HCT116 (cell line): Measurements from ENCODE around the gene ANKS1A. TPM values are rescaled to one million over a fixed set of nuclear protein-coding genes. Genes with fewer than 3 reads are reported as not detected.

Experiments used
- ATAC-seq: fragments of 200-7000 bp; cut with Tn5 transposase; 2 replicates; pipeline ENCODE4 v1.9.1; 2020; ENCODE audit warnings: mild to moderate bottlenecking, moderate library complexity
- BruUV-seq: library from RNA; stranded (reverse); fragments of 400-500 nt; replicated peaks from 2 replicates; lab custom pipeline; 2021; lab: Mats Ljungman, UMichigan
- CTCF ChIA-PET: fragments of 300-600 bp; sonication (Branson Sonifier 250); formaldehyde crosslinking; loops from one replicate; lab custom pipeline; 2021; ENCODE audit warnings: antibody characterized with exemption; lab: Charles Lee
- POLR2A ChIA-PET: fragments of 300-600, 350-600 bp; sonication (Branson Sonifier 250); formaldehyde crosslinking; loops from one replicate; lab custom pipeline; 2021; ENCODE audit warnings: antibody characterized with exemption; lab: Charles Lee
- RAD21 ChIA-PET, 2 experiments: fragments of 300-600 bp; sonication (Branson Sonifier 250); formaldehyde crosslinking; loops; one replicate each; lab custom pipeline; 2023; ENCODE audit warnings: low total read pairs in 2 of 2; ENCODE audit not compliant: uncharacterized antibody in 2 of 2, unreplicated experiment in 2 of 2, low non-redundant PET in 1 of 2; lab: Charles Lee
- DNase-seq: peaks from one replicate; pipeline ENCODE4 v3.0.0-alpha.2; 2010; ENCODE audit warnings: low read depth, low spot score
- H2AFZ ChIP-seq: fragments of 200-600 bp; shearing (Covaris generic), sonication (generic); 2 replicates; pipeline ENCODE4 v1.6.1; 2017; ENCODE audit warnings: low read depth, mixed run types, mixed read lengths, antibody characterized with exemption, low read length; ENCODE audit not compliant: poor library complexity, severe bottlenecking
- H3K27ac ChIP-seq: 2 replicates; pipeline ENCODE4 v1.5.1; 2012; ENCODE audit warnings: low read depth, low read length
- H3K27me3 ChIP-seq: fragments of 200-600 bp; sonication (generic); 2 replicates; pipeline ENCODE4 v1.6.1; 2016; ENCODE audit warnings: mixed run types, low read length, mixed read lengths; ENCODE audit not compliant: insufficient read depth
- H3K36me3 ChIP-seq, 2 experiments: fragments of 200-500 bp in 1 of 2; fragments of 200-600 bp in 1 of 2; sonication (Bioruptor generic) in 1 of 2; sonication (generic) in 1 of 2; 2 replicates each; pipeline versions ENCODE4 v1.5.1 to v1.6.1; 2014 to 2016; ENCODE audit warnings: low read length in 2 of 2, inconsistent platforms in 1 of 2, mixed read lengths in 1 of 2, mixed run types in 1 of 2; ENCODE audit not compliant: insufficient read depth in 2 of 2, control insufficient read depth in 1 of 2
- H3K4me1 ChIP-seq, 2 experiments: fragments of 200-600 bp in 1 of 2; sonication (generic) in 1 of 2; 2 replicates each; pipeline versions ENCODE4 v1.5.1 to v1.6.1; 2012 to 2017; ENCODE audit warnings: low read length in 2 of 2, inconsistent platforms in 1 of 2, mild to moderate bottlenecking in 1 of 2, mixed read lengths in 1 of 2, mixed run types in 1 of 2, moderate library complexity in 1 of 2; ENCODE audit not compliant: insufficient read depth in 2 of 2, control insufficient read depth in 1 of 2
- H3K4me2 ChIP-seq: fragments of 200-600 bp; sonication (generic); 2 replicates; pipeline ENCODE4 v1.6.1; 2017; ENCODE audit warnings: mixed run types, low read length, mixed read lengths
- H3K4me3 ChIP-seq, 2 experiments: fragments of 200-600 bp in 1 of 2; sonication (generic) in 1 of 2; replicated peaks in 1 of 2; 2 replicates each; pipeline ENCODE4 v1.5.1; 2011 to 2016; ENCODE audit warnings: low read length in 2 of 2, control low read depth in 1 of 2, low read depth in 1 of 2, mild to moderate bottlenecking in 1 of 2, mixed read lengths in 1 of 2, mixed run types in 1 of 2
- H3K79me2 ChIP-seq: fragments of 200-600 bp; sonication (generic); 2 replicates; pipeline ENCODE4 v1.6.1; 2017; ENCODE audit warnings: mild to moderate bottlenecking, mixed run types, low read length, moderate library complexity, mixed read lengths; ENCODE audit not compliant: insufficient read depth
- H3K9ac ChIP-seq: fragments of 200-600 bp; sonication (generic); 2 replicates; pipeline ENCODE4 v1.6.1; 2016; ENCODE audit warnings: low read length, mixed read lengths
- H3K9me2 ChIP-seq: fragments of 200-600 bp; sonication (generic), shearing (Covaris generic); 2 replicates; pipeline ENCODE4 v1.6.1; 2017; ENCODE audit warnings: mixed run types, mild to moderate bottlenecking, moderate library complexity; ENCODE audit not compliant: insufficient read depth
- H3K9me3 ChIP-seq, 2 experiments: fragments of 200-500 bp in 1 of 2; fragments of 200-600 bp in 1 of 2; sonication (Bioruptor generic) in 1 of 2; sonication (generic) in 1 of 2; 2 replicates each; pipeline ENCODE4 v1.6.1; 2014 to 2017; ENCODE audit warnings: low read length in 2 of 2, mixed read lengths in 2 of 2, inconsistent platforms in 1 of 2, low read depth in 1 of 2, mild to moderate bottlenecking in 1 of 2, mixed run types in 1 of 2, moderate library complexity in 1 of 2; ENCODE audit not compliant: control insufficient read depth in 1 of 2, insufficient read depth in 1 of 2
- H4K20me1 ChIP-seq: fragments of 200-600 bp; sonication (generic), shearing (Covaris generic); 2 replicates; pipeline ENCODE4 v1.6.1; 2017; ENCODE audit warnings: mixed run types, mild to moderate bottlenecking, moderate library complexity; ENCODE audit not compliant: insufficient read depth
- EZH2 ChIP-seq: fragments of 200-600 bp; sonication (generic); IDR thresholded peaks from 2 replicates; pipeline ENCODE4 v1.6.1; 2017; ENCODE audit warnings: antibody characterized with exemption, mixed run types
- EZH2phosphoT487 ChIP-seq: fragments of 200-600 bp; IDR thresholded peaks from 2 replicates; pipeline ENCODE4 v1.6.1; 2018; ENCODE audit warnings: antibody characterized with exemption, borderline replicate concordance
- JUND ChIP-seq: IDR thresholded peaks from 2 replicates; pipeline ENCODE4 v1.6.1; 2012
- MAX ChIP-seq: IDR thresholded peaks from 2 replicates; pipeline ENCODE4 v1.6.1; 2012
- SP1 ChIP-seq: IDR thresholded peaks from 2 replicates; pipeline ENCODE4 v1.6.1; 2012; ENCODE audit warnings: low read depth
- SRF ChIP-seq: IDR thresholded peaks from 2 replicates; pipeline ENCODE4 v1.6.1; 2012; ENCODE audit warnings: low read depth
- TCF7L2 ChIP-seq: IDR thresholded peaks from 2 replicates; pipeline ENCODE4 v1.7.0; 2011; ENCODE audit warnings: borderline replicate concordance, inconsistent platforms; ENCODE audit not compliant: insufficient read depth, insufficient read length; ENCODE audit errors: extremely low read depth
- YY1 ChIP-seq: IDR thresholded peaks from 2 replicates; pipeline ENCODE4 v1.6.1; 2011; ENCODE audit warnings: low read length, low read depth, moderate library complexity, mild to moderate bottlenecking; ENCODE audit not compliant: insufficient replicate concordance; ENCODE audit errors: extremely low read depth
- ZNF274 ChIP-seq: fragments of 200-500 bp; sonication (Bioruptor generic); IDR thresholded peaks from 2 replicates; pipeline ENCODE4 v1.6.1; 2014; ENCODE audit warnings: mild to moderate bottlenecking, low read depth, low read length, inconsistent platforms
- intact Hi-C: fragments of 100-400 bp; cut with micrococcal nuclease; formaldehyde crosslinking; loops from 2 replicates; pipeline ENCODE4 v1.10.0; 2022
- total RNA-seq: library from RNA; stranded (reverse); gene quantifications from one replicate; pipeline ENCODE4 v1.2.1, GENCODE V29; 2021; ENCODE audit not compliant: unreplicated experiment
- TF ChIP-seq, protein P1 (sequence below), 3 experiments: fragments of 200-600 bp in 1 of 3; sonication (generic) in 1 of 3; IDR thresholded peaks in 2 of 3; conservative IDR thresholded peaks in 1 of 3; 2 replicates each; pipeline ENCODE4 v1.5.1; 2012 to 2017; ENCODE audit warnings: low read depth in 2 of 3, low read length in 2 of 3, antibody characterized with exemption in 1 of 3, borderline replicate concordance in 1 of 3, control low read depth in 1 of 3, mild to moderate bottlenecking in 1 of 3, mixed read lengths in 1 of 3, mixed run types in 1 of 3, moderate library complexity in 1 of 3; ENCODE audit not compliant: insufficient read depth in 1 of 3

Gene ANKS1A
- total RNA-seq, 1 experiment from 2014 or later: 20.6 TPM

DNA sequence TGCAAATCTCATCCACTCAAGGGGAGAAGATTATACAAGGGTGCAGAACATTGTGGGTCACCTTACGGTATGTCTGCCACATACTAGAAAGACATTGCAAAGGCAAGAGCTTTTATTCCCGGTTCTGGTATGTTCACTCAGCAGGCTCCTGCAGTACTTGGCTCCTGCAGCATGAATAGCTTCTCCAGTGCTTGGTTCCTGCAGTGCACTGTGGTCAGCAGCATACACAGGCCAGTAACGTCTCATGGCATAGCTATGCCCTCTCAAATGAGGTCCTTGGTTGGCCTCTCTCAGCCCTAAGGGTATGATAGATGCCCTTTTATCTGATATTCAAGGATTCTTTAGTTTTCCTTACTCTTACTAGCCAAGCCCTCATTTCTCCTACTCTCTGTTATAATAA lies 239.4 kb downstream of the ANKS1A start:
- Histone ChIP-seq H3K9ac (no peak overlapping the region), H3K79me2 (no peaks in the 10 kb centered on the region), H3K9me2 (no peaks in the 10 kb centered on the region), H3K4me2 (no peak overlapping the region), H4K20me1 (no peaks in the 10 kb centered on the region), H3K9me3 (no peaks in the 10 kb centered on the region), H3K4me3 (no peak overlapping the region), H3K36me3 (no peaks in the 10 kb centered on the region), H3K27me3 (no peaks in the 10 kb centered on the region), H2AFZ (no peak overlapping the region), H3K4me1 (no peaks in the 10 kb centered on the region), H3K27ac (no peak overlapping the region)
- no peak for DNase-seq
- TF ChIP-seq EZH2 (no peak), SRF (no peak), SP1 (no peak), ZNF274 (no peak), TCF7L2 (no peak), MAX (no peak), JUND (no peak), EZH2phosphoT487 (no peak), YY1 (no peak)
- TF ChIP-seq, protein P1, sequence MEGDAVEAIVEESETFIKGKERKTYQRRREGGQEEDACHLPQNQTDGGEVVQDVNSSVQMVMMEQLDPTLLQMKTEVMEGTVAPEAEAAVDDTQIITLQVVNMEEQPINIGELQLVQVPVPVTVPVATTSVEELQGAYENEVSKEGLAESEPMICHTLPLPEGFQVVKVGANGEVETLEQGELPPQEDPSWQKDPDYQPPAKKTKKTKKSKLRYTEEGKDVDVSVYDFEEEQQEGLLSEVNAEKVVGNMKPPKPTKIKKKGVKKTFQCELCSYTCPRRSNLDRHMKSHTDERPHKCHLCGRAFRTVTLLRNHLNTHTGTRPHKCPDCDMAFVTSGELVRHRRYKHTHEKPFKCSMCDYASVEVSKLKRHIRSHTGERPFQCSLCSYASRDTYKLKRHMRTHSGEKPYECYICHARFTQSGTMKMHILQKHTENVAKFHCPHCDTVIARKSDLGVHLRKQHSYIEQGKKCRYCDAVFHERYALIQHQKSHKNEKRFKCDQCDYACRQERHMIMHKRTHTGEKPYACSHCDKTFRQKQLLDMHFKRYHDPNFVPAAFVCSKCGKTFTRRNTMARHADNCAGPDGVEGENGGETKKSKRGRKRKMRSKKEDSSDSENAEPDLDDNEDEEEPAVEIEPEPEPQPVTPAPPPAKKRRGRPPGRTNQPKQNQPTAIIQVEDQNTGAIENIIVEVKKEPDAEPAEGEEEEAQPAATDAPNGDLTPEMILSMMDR (IDR thresholded peaks at IDR 0.05 in 2 of 3, conservative IDR thresholded peaks at IDR 0.05 in 1 of 3; ENCODE audit: borderline replicate concordance in 1 of 3, insufficient read depth in 1 of 3, low read depth in 2 of 3, low read length in 2 of 3): no peak
- BruUV-seq: no TSS peak
- no peak for ATAC-seq
- ChIA-PET POLR2A (no interaction called here), RAD21 (no interaction called here), CTCF (interaction anchor here (1.7 kb wide), 1 partner anchor 141 kb away, joined by 4 read pairs; no protein-coding TSS in a partner anchor)
- intact Hi-C loops: no loop called here
